K562 (cell line): ENCODE data around the gene TSPAN32. TPM values are rescaled to one million over a fixed set of nuclear protein-coding genes. Genes with fewer than 3 reads are reported as not detected.

ENCODE experiments used
- CHD7 ChIP-seq: fragments of 200-600 bp; sonication (generic); IDR thresholded peaks from one replicate; pipeline ENCODE4 v1.6.1; 2012; ENCODE audit warnings: mild to moderate bottlenecking, low read depth, low read length, inconsistent platforms
- DLX4 ChIP-seq: fragments of 250-450 bp; sonication (Bioruptor Pico); IDR thresholded peaks from 2 replicates; pipeline ENCODE4 v1.6.1; 2021; ENCODE audit warnings: mild to moderate bottlenecking
- HCFC1 ChIP-seq: IDR thresholded peaks from 2 replicates; pipeline ENCODE4 v1.6.1; 2012; ENCODE audit warnings: low read depth, low read length, improper control_type of control experiment
- LARP7 ChIP-seq: fragments of 450-650 bp; IDR thresholded peaks from 2 replicates; pipeline ENCODE4 v1.6.1; 2016
- ZNF407 ChIP-seq: fragments of 450-650 bp; IDR thresholded peaks from 2 replicates; pipeline ENCODE4 v1.6.1; 2016; ENCODE audit warnings: low read depth
- ZNF780A ChIP-seq: fragments of 250-450 bp; sonication (Bioruptor Pico); IDR thresholded peaks from 2 replicates; pipeline ENCODE4 v1.5.0; 2021; ENCODE audit warnings: mild to moderate bottlenecking
- polyA plus RNA-seq, 8 experiments: library from polyadenylated mRNA; depleted of rRNA in 4 of 8; stranded (reverse) in 5 of 8; unstranded in 3 of 8; fragments of >200 nt; fragmentation: Nextera tagmentation in 2 of 8; fragmentation: Illumina TruSeq in 1 of 8; extraction: Ambion mirVana in 2 of 8; extraction: Trizol in 1 of 8; gene quantifications; 2 replicates each; pipeline versions ENCODE4 v1.2.1 to v1.2.3, GENCODE V29; 2011 to 2014; ENCODE audit warnings: inconsistent platforms in 1 of 8, missing spikeins in 1 of 8
- total RNA-seq, 7 experiments: library from RNA; depleted of rRNA in 6 of 7; stranded (reverse); fragments of >200 nt in 6 of 7; fragmentation: Illumina TruSeq in 2 of 7; extraction: Trizol in 2 of 7; gene quantifications; 2 replicates each; pipeline versions ENCODE4 v1.2.1 to v1.2.3, GENCODE V29; 2011 to 2021; ENCODE audit warnings: low replicate concordance in 1 of 7

TSPAN32 gene
- total and polyA plus RNA-seq, 9 of the 15 experiments (the other 6 are each of a cell fraction or from before 2014, with no cell fraction given): 0.21 to 7.3 (median 2.6) TPM

- TF ChIP-seq CHD7 (no peak), HCFC1 (no peak), ZNF780A (CRISPR knock-in tag) (no peak), DLX4 (no peak), ZNF407 (no peak), LARP7 (no peak)
Measured at GRCh38 chr11:2303627-2304505, 2.1 kb downstream of the TSPAN32 start (continued).
